Measurements from ENCODE around the gene CA4.
"Not testable (repeated sequence)": the region's sequence is repeated elsewhere in the genome, so short reads cannot be mapped to it uniquely, and the experiment has no call there.

The CA4 gene

DNA sequence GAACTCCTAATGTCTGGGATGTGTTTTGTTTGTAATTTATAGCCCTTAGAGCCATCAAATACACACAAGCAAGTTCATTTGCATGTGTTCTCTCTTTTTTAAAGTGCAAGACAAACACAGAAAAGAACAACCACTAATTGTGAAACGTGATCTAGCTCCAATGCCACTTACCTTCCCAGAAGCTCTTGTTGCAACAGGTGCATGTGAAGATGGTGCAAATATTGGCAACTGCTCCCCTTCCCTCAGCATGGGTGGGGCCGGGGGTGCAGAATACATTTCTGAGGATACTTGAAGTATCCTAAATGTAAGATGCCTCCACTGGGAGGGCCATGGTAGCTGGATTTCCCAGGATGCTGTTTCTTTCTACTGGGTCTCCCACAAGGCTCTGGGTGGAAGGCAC lies 28.4 kb downstream of the CA4 start:
- DNase-seq: not testable (repeated sequence)

DNA sequence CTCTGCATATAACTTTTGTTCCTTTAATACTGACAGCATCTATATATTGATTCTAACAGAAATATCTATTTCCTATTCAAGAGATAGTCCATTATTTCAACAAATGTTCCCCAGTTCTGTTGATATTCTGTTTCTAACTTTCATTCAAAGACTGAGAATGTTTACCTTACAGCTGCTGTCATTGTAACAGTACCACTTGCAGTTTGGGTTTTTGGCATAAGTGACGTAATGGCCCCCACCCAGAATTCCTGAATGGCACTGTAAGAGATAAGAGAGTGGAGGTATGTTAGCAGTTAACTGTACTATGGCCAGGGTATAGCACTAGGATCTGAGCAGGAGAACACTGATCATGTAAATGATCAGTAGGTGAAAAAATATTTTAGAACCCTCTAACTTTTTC lies 30.6 kb downstream of the CA4 start:
- not testable (repeated sequence) for DNase-seq

DNA sequence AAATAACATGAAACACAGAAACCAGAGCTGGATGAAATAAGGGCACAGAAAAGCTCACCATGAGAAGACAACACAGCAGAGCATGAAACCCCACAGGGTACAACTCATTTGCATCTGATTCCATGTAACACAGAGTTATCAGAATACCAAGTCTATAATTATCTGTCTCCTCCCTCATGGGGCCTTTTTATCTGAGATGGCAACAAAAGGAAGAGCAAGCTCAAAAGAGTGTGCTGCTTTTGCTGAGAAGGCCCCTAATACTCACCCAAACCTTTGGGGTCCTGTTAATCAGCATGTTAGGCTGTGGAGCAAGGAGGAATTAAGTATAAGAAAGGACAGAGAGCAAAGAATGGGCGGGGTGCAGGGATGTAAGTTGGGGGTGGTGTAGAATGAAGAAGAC lies 36.6 kb downstream of the CA4 start:
- DNase-seq: not testable (repeated sequence)

DNA sequence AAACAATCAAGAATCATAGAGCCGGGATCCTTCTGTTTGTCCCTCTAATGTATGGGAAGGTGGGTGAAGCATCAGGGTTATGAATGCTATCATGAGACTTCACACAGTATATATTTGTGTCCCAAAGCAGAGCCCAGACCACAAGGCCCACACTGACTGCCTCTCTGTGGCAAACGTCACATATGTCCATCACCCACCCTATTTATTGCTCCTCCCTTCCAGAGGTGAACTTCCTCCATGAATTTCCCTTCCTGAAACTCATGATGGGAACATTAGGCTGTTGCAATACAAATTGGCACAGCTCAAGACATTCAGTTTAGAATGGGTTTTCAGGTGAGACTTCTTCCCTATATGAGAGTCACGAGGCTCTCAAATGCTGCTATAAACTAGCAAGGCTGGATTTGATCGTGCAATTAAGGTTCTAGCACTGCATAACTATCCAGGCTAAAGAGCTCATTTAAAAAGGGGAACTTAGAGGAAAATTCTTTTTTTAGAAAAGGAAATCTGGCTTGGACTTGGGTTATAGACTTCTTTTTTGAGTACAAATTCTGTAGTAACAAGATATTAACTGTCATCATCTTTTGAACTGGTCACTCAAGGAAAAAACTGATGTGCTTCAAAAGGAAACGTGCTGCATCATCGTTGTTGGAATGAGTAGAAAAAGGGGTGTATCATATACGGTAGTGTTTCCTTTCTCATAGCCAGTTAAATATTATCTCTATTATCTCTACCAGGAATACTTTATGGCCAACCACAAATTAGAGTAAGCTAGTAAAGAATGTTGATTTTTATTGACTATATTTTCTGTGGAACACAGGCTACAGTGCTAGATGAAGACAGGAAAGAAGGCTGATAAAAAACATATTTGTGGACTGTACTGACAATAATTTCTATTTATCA lies 37.3 kb downstream of the CA4 start:
- DNase-seq: peak; percentile 68

DNA sequence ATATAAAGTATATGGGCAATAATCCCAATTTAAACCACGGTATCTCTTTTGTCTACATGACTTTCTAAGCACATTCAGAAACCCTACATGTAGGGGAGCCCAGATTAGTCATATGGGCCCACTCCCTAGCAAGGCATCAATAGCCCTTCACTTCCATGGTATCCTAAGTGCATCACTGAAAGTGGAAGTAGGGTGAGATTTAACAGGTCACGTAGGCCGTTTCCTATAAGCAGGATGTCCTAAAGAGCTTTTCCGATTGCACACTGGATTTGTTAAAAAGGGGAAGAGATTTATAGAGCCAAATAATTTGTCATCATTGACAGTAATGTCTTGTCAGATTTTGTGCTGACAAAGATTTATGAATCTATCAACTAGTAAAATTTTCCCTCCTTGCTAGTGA lies 39.0 kb downstream of the CA4 start:
- no peak for DNase-seq

DNA sequence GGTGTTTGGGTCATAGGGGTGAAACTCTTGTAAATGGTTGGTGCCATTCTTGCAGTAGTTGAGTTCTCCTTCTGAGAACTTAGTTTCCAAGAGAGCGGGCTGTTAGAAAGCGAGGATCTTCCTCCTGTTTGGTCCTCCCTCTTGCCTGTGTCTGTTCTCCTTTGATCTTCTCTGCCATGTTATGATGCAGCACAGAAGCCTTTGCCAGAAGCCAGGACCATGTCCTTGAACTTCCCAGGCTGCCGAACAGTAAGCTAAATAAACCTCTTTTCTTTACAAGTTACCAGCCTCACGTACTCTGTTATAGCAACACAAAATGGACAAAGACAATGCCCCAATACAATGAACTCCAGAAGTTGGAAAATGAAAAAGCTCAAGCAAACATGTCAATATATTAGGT lies 40.3 kb downstream of the CA4 start:
- DNase-seq: not testable (repeated sequence)

DNA sequence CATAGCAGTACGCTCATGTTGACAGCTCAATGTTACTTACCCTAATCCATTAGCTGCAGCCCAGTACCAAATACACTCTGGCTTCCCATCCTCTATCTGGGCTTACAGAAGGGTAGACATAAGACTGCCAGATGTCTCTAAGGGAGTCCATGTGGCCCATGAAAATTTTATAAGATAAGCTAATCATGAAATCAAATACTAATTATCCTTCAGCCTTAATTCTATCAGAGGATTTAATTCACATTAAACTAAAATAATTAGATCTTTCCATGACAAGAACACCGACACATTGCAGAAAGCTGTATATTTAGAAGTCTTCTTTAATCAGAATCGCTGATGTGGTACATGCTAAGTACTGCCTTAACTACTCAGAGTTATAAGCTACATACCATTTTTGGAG lies 43.3 kb downstream of the CA4 start:
- not testable (repeated sequence) for DNase-seq

DNA sequence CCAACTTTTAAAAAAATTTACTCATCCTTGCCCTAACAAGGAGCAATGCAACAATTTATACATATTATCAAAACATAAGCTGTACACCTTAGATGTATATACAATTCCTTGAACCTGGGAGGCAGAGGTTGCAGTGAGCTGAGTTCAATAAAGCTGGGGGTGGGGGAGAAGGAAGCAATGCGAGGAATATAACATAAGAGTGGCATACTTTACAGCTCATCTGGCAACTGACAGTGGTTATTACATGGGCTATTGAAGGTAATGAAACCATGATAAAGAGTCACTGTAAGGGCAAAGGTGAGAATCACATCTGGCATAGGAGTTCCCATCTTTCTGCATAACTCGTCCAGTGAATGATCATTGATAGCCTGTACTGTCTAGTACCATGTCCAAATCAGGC lies 43.7 kb downstream of the CA4 start:
- no peak for DNase-seq

DNA sequence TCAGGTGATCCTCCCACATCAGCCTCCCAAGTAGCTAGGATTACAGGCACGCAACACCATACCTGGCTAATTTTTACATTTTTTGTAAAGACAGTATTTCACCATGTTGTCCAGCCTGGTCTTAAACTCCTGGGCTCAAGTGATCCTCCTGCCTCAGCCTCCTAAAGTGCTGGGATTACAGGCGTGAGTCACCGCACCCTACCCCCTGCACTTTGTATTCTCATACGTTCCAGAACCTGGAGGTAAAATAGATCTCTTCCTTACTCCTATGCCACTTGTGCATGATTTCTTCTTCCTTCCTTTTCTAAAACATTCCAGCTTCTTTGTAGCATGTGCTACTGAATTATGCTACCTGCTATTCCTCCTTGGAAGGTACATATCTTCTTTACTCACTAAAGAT lies 44.4 kb downstream of the CA4 start:
- not testable (repeated sequence) for DNase-seq

DNA sequence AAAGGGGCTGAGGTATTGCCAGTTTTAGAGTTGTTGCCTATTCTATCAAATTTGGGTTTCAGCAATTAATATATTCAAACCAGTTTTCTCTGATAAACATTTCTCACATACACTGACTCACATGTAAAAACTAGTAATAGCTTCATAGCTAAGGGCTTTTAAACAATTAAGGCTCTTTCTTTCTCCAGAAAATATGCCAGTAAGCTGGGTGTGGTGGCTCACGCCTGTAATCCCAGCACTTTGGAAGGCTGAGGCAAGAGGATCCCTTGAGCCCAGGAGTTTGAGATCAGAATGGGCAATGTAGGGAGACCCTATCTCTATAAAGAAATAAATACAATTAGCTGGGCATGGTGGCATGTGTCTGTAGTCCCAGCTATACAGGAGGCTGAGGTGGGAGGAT lies 48.9 kb downstream of the CA4 start:
- not testable (repeated sequence) for DNase-seq

DNA sequence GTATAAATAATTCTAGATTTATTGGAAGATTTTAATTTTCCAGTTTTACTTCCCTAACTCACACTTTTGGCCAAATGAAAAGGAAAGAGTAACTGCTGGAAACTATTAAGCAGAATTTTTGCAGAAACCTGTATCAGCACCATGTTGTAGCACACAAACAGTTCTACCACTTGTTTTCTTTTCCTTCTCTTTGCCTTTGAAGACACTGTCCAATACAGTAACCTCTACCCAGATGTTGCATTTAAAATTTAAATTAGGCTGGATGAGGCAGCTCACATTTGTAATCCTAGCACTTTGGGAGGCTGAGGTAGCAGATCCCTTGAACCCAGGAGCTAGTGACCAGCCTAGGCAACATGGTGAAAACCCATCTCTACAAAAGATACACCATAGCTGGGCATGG lies 56.0 kb downstream of the CA4 start:
- not testable (repeated sequence) for DNase-seq

DNA sequence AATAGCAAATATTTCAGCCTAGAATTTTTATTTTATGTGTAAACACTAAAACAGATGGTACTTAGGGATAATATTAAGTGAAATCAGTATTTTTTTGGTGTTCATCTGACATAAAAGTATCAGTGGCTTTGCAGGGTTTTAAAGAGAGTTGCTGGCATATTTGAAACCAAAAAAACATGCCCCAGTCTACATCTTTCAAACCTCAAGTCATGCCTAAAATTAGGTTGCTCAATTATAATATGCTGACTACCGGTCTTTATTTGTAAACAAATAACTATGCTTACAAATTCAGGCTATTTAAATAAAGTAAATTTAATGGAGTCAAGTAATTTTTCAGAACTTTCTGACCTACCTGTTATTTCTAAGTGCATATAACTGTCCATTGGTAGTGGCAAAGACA lies 58.5 kb downstream of the CA4 start:
- not testable (repeated sequence) for DNase-seq

Measured in kidney glomerular epithelial cell (primary cell).